Measurements from ENCODE around the gene CACNB1.

Gene CACNB1

DNA sequence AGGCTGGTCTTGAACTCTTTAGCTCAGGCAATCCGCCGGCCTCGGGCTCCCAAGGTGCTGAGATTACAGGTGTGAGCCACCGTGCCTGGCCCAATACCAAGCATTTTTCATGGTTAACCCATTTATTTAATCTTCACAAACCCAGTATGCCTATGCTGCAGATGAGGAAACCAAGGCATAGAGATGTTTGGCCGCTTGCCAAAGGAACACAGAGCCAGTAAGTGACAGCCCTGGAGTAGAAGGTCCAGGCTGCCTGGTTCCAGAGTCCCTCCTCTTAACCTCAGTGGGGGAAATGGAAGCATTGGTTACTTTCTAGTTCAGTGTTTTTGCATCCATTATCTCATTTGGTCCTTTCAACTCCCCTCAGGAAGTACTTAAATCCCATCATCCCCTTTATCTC lies 16.2 kb downstream of the CACNB1 start:
- H3K27ac ChIP-seq = no peak overlapping the region
- TF ChIP-seq ZFX (IDR thresholded peaks at IDR 0.05) = no peak
- TF ChIP-seq, protein P1, sequence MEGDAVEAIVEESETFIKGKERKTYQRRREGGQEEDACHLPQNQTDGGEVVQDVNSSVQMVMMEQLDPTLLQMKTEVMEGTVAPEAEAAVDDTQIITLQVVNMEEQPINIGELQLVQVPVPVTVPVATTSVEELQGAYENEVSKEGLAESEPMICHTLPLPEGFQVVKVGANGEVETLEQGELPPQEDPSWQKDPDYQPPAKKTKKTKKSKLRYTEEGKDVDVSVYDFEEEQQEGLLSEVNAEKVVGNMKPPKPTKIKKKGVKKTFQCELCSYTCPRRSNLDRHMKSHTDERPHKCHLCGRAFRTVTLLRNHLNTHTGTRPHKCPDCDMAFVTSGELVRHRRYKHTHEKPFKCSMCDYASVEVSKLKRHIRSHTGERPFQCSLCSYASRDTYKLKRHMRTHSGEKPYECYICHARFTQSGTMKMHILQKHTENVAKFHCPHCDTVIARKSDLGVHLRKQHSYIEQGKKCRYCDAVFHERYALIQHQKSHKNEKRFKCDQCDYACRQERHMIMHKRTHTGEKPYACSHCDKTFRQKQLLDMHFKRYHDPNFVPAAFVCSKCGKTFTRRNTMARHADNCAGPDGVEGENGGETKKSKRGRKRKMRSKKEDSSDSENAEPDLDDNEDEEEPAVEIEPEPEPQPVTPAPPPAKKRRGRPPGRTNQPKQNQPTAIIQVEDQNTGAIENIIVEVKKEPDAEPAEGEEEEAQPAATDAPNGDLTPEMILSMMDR (conservative IDR thresholded peaks at IDR 0.05) = no peak

DNA sequence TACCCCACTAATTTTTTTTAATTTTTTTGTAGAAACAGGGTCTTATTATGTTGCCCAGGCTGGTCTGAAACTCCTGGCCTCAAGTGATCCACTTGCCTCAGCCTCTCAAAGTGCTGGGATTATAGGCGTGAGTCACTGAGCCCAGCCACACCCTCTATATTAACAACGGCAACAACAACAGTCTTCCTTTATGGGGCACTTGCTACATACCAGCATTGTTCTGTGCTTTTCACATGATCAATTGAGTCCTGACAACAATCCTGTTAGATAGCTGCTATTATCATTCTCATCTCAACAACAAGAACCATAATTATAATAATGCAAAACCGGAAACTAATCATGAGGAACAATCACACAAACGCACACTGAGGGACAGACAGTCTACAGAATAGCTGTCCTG lies 18.9 kb downstream of the CACNB1 start:
- TF ChIP-seq, protein P1 (conservative IDR thresholded peaks at IDR 0.05) = no peak
- TF ChIP-seq ZFX (IDR thresholded peaks at IDR 0.05) = no peak
- no peak overlapping the region for H3K27ac ChIP-seq

DNA sequence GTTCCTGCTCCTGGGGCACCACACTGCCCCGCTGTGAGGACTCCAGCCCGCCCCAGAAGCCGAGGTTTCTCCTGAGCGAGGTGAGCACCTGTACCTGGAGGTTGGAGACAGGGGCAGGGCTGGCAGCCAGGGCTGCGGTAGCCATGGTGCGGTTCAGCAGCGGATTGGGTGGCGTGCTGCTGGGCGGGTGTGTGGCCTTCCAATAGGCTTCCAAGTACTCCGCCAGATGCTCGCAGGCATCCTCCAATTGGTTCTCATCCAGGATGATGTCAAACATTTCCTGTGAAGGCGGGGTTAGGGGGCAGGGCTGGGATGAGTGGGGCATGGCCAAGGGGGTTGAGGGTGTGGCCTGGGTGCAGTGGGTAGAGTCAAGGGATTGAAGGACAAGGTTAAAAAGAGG lies 20.2 kb downstream of the CACNB1 start:
- H3K27ac ChIP-seq = no peak overlapping the region
- TF ChIP-seq, protein P1 (conservative IDR thresholded peaks at IDR 0.05) = no peak
- TF ChIP-seq ZFX (IDR thresholded peaks at IDR 0.05) = no peak

DNA sequence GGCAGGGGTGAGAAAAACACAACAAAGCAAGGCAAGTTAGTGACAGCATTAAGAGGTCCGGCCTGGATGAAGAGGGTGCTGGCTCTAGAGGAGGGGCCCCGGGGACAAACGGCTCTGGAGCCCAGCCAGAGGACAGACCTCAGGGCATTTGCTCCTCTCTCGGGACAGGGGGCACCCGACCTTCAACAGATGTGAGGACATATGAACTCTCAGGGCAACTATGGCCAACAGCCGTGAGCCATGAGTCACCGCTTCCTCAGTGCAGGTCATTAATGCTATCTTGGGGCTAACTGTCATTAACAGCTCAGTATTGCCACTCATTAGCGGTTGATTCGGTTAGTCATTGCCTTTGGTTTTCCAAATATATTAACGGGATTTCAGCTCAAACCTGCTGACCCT lies 21.8 kb downstream of the CACNB1 start:
- H3K27ac ChIP-seq = no peak overlapping the region
- TF ChIP-seq, protein P1 (conservative IDR thresholded peaks at IDR 0.05) = no peak
- TF ChIP-seq ZFX (IDR thresholded peaks at IDR 0.05) = no peak

DNA sequence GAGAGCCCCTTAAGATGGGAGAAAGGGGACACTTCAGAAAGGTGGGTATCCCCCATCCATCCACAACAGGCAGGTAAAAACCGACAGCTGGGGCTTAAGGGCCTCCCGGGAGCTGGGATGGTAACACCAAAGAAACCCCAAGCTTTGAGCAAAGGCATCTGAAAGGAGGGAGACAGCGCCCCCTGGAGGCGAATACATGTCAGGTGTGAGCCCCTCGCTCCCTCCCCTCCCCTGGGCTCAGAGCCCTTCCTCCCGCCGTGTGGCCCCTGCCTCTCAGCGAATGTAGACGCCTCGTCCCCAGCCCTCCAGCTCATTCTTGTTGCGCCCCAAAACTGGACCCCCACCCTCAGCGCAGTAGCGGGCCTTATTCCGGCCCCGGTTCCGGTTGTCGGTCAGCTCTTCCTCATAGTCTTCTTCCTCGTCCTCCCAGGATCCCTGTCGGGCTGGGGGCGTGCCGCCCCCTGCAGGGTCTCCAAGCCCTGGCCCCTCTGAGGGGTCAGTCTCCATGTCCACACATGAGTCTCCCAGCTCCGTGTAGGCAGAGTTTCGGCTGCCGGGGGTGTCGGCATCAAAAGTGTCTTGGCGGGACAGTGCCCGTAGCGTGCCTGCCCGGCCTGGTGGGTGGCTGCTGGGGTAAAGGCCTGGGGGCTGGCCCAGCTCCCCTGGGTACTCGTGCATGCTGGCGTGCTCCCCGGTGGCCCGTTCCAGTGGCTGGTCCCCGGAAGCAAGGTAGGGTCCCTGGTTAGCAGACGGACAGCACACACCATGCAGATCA lies 22.4 kb downstream of the CACNB1 start:
- TF ChIP-seq, protein P1 (conservative IDR thresholded peaks at IDR 0.05) = peak; percentile 92
- TF ChIP-seq ZFX (IDR thresholded peaks at IDR 0.05) = no peak
- H3K27ac ChIP-seq = no peak overlapping the region

DNA sequence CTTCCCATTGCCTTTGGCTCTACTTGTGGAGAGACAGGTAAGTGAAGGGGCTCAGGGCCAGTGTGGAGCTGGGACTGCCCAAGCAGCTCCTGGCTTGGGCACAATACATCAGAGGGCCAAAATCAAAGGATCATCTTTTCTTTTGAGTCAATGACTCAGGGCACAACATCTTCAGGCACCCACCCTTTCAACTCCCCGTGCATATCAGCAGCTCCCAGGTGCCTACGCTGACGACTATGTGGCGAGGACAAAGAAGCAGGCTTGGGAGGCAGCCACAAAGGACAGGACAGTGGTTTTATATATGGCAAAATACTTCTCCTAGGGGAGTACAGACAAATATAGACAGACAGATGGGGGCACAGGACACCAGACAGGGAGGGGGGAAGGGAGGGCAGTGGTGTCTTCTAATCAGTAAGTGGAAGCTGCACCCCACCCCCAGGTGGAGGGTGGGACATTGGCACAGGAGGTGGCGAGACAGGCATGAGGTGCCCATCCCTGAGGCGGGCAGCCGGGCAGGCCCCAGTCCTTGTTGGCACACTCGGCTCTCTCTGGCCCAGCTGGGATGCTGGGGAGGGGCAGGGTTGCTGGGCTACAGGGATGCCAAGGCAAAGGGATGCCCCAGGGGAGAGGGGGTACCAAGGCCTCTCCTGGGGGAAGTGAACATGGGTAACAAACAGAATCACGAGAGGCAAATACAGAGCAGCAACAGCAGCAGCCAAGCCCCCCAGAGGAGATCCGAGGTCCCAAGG lies 23.8 kb downstream of the CACNB1 start:
- no peak overlapping the region for H3K27ac ChIP-seq
- TF ChIP-seq, protein P1 (conservative IDR thresholded peaks at IDR 0.05) = no peak
- no peak for TF ChIP-seq ZFX (IDR thresholded peaks at IDR 0.05)

DNA sequence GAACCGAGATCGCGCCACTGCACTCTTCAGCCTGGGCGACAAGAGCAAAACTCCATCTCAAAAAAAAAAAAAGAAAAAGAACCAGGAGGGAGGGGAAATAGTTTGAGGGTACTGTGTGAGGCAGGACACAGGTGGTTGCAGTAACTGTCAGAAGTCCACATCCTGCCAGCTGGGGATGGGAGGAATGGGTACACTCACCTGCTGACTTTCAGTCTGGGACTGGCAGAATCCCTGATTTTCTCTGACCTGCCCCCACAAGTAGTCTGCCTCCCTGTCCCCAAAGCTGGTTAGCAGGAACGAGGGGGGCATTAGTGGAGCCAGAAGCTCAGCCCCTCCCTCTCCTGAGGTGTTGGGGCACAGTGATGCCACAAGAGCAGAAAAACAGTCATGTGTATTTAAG lies 24.4 kb downstream of the CACNB1 start:
- TF ChIP-seq ZFX (IDR thresholded peaks at IDR 0.05) = no peak
- TF ChIP-seq, protein P1 (conservative IDR thresholded peaks at IDR 0.05) = no peak
- H3K27ac ChIP-seq = no peak overlapping the region
